ENCODE results near the gene MKRN3. TPM values are rescaled to one million over a fixed set of nuclear protein-coding genes. Genes with fewer than 3 reads are reported as not detected.

Gene MKRN3
- total RNA-seq, 4 donors from 2014 or later = 0.25 to 2.2 (median 0.29) TPM; not detected in 1

- Histone ChIP-seq H3K9me3 (no peaks in the 10 kb centered on the region), H3K27ac (no peak overlapping the region), H3K4me3 (no peak overlapping the region), H3K36me3 (no peaks in the 10 kb centered on the region), H3K4me1 (no peaks in the 10 kb centered on the region), H3K27me3 (no peaks in the 10 kb centered on the region)
- ATAC-seq (no peak), DNase-seq (no peak)
- no peak for TF ChIP-seq POLR2A (IDR thresholded peaks at IDR 0.05)
- TF ChIP-seq, protein P1, sequence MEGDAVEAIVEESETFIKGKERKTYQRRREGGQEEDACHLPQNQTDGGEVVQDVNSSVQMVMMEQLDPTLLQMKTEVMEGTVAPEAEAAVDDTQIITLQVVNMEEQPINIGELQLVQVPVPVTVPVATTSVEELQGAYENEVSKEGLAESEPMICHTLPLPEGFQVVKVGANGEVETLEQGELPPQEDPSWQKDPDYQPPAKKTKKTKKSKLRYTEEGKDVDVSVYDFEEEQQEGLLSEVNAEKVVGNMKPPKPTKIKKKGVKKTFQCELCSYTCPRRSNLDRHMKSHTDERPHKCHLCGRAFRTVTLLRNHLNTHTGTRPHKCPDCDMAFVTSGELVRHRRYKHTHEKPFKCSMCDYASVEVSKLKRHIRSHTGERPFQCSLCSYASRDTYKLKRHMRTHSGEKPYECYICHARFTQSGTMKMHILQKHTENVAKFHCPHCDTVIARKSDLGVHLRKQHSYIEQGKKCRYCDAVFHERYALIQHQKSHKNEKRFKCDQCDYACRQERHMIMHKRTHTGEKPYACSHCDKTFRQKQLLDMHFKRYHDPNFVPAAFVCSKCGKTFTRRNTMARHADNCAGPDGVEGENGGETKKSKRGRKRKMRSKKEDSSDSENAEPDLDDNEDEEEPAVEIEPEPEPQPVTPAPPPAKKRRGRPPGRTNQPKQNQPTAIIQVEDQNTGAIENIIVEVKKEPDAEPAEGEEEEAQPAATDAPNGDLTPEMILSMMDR (IDR thresholded peaks at IDR 0.05 in 4 of 5, conservative IDR thresholded peaks at IDR 0.05 in 1 of 5) = no peak
- intact Hi-C loops (cut with DNase I; ENCODE audit: low total_unique reads) (no loop called here), in situ Hi-C loops (cut with MboI; ENCODE audit: low sequenced_read_pairs in 4 of 4) (no loop called here)
Observed at GRCh38 chr15:23602124-23602523, 36.6 kb downstream of the MKRN3 start.

- Histone ChIP-seq H3K36me3 (no peaks in the 10 kb centered on the region), H3K27me3 (no peaks in the 10 kb centered on the region), H3K4me1 (no peaks in the 10 kb centered on the region), H3K4me3 (no peak overlapping the region), H3K9me3 (no peaks in the 10 kb centered on the region), H3K27ac (no peak overlapping the region)
- in situ Hi-C loops (cut with MboI; ENCODE audit: low sequenced_read_pairs in 4 of 4) (no loop called here), intact Hi-C loops (cut with DNase I; ENCODE audit: low total_unique reads) (no loop called here)
- ATAC-seq = no peak
- TF ChIP-seq, protein P1 (IDR thresholded peaks at IDR 0.05 in 4 of 5, conservative IDR thresholded peaks at IDR 0.05 in 1 of 5) = no peak
- TF ChIP-seq POLR2A (IDR thresholded peaks at IDR 0.05) = no peak
- DNase-seq = no peak
Observed at GRCh38 chr15:23606226-23606625, 40.8 kb downstream of the MKRN3 start.

DNA sequence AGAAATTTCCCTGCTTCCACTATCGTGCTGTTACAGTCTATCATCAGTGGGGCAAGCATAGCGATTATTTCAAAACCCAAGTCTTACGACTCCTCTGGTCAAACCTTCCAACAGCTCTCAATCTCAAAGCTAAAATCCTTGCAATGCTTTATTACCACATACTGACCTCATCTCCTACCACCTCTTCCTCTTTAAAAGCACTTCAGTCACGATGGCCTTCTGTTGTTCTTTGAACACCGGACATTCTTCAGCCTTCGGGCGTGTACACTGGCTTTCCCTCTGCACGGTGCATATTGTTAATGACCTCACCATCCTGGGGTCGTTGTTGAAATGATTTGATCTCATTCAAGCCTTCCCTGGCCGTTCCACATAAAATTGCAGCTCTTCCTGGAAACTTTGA lies 51.1 kb downstream of the MKRN3 start:
- intact Hi-C loops (cut with DNase I; ENCODE audit: low total_unique reads) = no loop called here
- no peak for DNase-seq
- TF ChIP-seq POLR2A (IDR thresholded peaks at IDR 0.05) = no peak
- TF ChIP-seq, protein P1 (IDR thresholded peaks at IDR 0.05 in 4 of 5, conservative IDR thresholded peaks at IDR 0.05 in 1 of 5) = no peak
- in situ Hi-C loops (cut with MboI; ENCODE audit: low sequenced_read_pairs in 4 of 4) = no loop called here
- no peak for ATAC-seq
- Histone ChIP-seq H3K4me1 (no peaks in the 10 kb centered on the region), H3K36me3 (no peaks in the 10 kb centered on the region), H3K9me3 (no peaks in the 10 kb centered on the region), H3K4me3 (no peak overlapping the region), H3K27ac (no peak overlapping the region), H3K27me3 (no peaks in the 10 kb centered on the region)

MicroRNAs encoded within 50 kb of the gene (microRNA counts, 767-probe panel; counts per million panel counts)
- microRNA hsa-miR-4508 = 356 to 448 counts per million in 2 donors

Small RNAs within 50 kb of the gene (microRNA-seq; reads per million reads assigned to microRNA genes)
- 0 reads per million in 2 donors for gene MIR4508 (ENCODE audit: borderline replicate concordance in 2 of 2)

Other genes with a start within 250 kb of the MKRN3 start
- gene GOLGA6L26, start 231.5 kb upstream of the MKRN3 start, total RNA-seq = not detected
- under 1 TPM in 1 of 4 donors, not detected in 3; 0.20 TPM for gene GOLGA8S, start 210.9 kb upstream of the MKRN3 start, total RNA-seq
- not detected for gene GOLGA6L2, start 118.4 kb upstream of the MKRN3 start, total RNA-seq
- gene MAGEL2, start 82.2 kb downstream of the MKRN3 start, total RNA-seq = under 1 TPM in 1 of 4 donors, not detected in 3; 0.09 TPM
- gene NDN, start 121.6 kb downstream of the MKRN3 start, total RNA-seq = 10 to 100 TPM in 3 of 4 donors, 1 to 10 TPM in 1; 8.9 to 12.4 (median 12.2) TPM

Measured in gastrocnemius medialis (tissue), 4 donors.